ENCODE data around the gene HOXB6.

DNA sequence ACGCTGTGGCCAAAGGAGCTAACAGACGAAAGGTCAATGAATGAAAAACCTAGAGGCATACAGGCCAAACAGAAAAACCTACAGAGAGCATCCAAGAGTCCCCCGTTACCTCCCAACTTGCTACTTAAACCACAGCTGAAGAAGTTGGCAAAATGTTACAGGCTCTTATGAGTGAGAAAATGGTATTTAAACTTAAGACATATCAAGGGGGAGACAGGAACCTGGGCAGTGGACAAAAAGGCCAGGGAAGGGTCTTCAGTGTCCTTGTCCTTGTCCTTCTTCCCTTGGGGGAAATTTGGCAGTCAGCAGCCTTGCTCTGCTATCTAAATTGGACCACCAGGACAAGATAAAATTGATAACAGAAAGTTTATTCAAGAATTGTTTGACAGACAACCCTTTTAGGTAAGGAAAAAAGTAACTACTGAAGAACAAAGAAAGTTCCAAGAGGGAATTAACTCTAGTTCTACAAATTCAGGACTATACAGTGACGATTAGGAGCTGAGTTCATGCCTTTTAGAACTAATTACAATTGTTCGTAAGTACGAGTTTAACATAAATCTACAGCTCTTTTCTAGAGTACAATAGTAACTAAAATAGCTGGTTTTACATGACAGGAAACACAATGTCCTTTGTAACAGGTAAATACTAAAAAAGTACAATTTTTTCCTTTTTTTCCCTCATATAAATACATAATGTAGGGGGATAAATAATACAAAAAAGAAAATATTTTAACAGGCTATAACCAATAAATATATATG is 56.1 kb downstream of the HOXB6 start:
- TF ChIP-seq, protein P1, sequence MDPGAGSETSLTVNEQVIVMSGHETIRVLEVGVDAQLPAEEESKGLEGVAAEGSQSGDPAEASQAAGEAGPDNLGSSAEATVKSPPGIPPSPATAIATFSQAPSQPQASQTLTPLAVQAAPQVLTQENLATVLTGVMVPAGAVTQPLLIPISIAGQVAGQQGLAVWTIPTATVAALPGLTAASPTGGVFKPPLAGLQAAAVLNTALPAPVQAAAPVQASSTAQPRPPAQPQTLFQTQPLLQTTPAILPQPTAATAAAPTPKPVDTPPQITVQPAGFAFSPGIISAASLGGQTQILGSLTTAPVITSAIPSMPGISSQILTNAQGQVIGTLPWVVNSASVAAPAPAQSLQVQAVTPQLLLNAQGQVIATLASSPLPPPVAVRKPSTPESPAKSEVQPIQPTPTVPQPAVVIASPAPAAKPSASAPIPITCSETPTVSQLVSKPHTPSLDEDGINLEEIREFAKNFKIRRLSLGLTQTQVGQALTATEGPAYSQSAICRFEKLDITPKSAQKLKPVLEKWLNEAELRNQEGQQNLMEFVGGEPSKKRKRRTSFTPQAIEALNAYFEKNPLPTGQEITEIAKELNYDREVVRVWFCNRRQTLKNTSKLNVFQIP (CRISPR knock-in tag; IDR thresholded peaks at IDR 0.05; ENCODE audit: borderline replicate concordance, low read depth), result no peak
- TF ChIP-seq RARB (CRISPR knock-in tag; IDR thresholded peaks at IDR 0.05), result no peak
- TF ChIP-seq, protein P2, sequence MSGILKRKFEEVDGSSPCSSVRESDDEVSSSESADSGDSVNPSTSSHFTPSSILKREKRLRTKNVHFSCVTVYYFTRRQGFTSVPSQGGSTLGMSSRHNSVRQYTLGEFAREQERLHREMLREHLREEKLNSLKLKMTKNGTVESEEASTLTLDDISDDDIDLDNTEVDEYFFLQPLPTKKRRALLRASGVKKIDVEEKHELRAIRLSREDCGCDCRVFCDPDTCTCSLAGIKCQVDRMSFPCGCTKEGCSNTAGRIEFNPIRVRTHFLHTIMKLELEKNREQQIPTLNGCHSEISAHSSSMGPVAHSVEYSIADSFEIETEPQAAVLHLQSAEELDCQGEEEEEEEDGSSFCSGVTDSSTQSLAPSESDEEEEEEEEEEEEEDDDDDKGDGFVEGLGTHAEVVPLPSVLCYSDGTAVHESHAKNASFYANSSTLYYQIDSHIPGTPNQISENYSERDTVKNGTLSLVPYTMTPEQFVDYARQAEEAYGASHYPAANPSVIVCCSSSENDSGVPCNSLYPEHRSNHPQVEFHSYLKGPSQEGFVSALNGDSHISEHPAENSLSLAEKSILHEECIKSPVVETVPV (CRISPR knock-in tag; IDR thresholded peaks at IDR 0.05), result no peak
- TF ChIP-seq ZNF70 (CRISPR knock-in tag; IDR thresholded peaks at IDR 0.05), result no peak
- TF ChIP-seq ZNF8 (CRISPR knock-in tag; IDR thresholded peaks at IDR 0.05), result no peak
- no peak for TF ChIP-seq ARNTL (CRISPR knock-in tag; IDR thresholded peaks at IDR 0.05; ENCODE audit: borderline replicate concordance, low read depth)
- TF ChIP-seq, protein P3, sequence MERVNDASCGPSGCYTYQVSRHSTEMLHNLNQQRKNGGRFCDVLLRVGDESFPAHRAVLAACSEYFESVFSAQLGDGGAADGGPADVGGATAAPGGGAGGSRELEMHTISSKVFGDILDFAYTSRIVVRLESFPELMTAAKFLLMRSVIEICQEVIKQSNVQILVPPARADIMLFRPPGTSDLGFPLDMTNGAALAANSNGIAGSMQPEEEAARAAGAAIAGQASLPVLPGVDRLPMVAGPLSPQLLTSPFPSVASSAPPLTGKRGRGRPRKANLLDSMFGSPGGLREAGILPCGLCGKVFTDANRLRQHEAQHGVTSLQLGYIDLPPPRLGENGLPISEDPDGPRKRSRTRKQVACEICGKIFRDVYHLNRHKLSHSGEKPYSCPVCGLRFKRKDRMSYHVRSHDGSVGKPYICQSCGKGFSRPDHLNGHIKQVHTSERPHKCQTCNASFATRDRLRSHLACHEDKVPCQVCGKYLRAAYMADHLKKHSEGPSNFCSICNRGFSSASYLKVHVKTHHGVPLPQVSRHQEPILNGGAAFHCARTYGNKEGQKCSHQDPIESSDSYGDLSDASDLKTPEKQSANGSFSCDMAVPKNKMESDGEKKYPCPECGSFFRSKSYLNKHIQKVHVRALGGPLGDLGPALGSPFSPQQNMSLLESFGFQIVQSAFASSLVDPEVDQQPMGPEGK (CRISPR knock-in tag; IDR thresholded peaks at IDR 0.05; ENCODE audit: borderline replicate concordance), result no peak
- TF ChIP-seq, protein P4, sequence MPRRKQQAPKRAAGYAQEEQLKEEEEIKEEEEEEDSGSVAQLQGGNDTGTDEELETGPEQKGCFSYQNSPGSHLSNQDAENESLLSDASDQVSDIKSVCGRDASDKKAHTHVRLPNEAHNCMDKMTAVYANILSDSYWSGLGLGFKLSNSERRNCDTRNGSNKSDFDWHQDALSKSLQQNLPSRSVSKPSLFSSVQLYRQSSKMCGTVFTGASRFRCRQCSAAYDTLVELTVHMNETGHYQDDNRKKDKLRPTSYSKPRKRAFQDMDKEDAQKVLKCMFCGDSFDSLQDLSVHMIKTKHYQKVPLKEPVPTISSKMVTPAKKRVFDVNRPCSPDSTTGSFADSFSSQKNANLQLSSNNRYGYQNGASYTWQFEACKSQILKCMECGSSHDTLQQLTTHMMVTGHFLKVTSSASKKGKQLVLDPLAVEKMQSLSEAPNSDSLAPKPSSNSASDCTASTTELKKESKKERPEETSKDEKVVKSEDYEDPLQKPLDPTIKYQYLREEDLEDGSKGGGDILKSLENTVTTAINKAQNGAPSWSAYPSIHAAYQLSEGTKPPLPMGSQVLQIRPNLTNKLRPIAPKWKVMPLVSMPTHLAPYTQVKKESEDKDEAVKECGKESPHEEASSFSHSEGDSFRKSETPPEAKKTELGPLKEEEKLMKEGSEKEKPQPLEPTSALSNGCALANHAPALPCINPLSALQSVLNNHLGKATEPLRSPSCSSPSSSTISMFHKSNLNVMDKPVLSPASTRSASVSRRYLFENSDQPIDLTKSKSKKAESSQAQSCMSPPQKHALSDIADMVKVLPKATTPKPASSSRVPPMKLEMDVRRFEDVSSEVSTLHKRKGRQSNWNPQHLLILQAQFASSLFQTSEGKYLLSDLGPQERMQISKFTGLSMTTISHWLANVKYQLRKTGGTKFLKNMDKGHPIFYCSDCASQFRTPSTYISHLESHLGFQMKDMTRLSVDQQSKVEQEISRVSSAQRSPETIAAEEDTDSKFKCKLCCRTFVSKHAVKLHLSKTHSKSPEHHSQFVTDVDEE (CRISPR knock-in tag; IDR thresholded peaks at IDR 0.05), result no peak
- no peak for TF ChIP-seq PPARA (CRISPR knock-in tag; IDR thresholded peaks at IDR 0.05; ENCODE audit: borderline replicate concordance)

Data from SK-N-SH treated with all-trans-retinoic acid at 6 μM for 48 hours (cell line).